Endothelial cell of umbilical vein (primary cell): ENCODE measurements around the gene ITIH5. TPM values are rescaled to one million over a fixed set of nuclear protein-coding genes. Genes with fewer than 3 reads are reported as not detected.

Source experiments
- BruUV-seq: library from RNA; stranded (reverse); fragments of 400-500 nt; replicated peaks from 2 replicates; lab custom pipeline; 2021; lab: Mats Ljungman, UMichigan
- CTCF ChIA-PET: fragments of 300-600, 350-600 bp; sonication (Branson Sonifier 250); formaldehyde crosslinking; loops from one replicate; lab custom pipeline; 2021; ENCODE audit warnings: antibody characterized with exemption, inconsistent platforms; lab: Charles Lee
- POLR2A ChIA-PET: fragments of 300-600, 350-600 bp; sonication (Branson Sonifier 250); formaldehyde crosslinking; loops from one replicate; lab custom pipeline; 2021; ENCODE audit warnings: antibody characterized with exemption, inconsistent platforms; lab: Charles Lee
- DNase-seq: peaks from one replicate; pipeline ENCODE4 v3.0.0-alpha.2; 2011; ENCODE audit warnings: low read depth, low spot score
- FAIRE-seq: peaks from 2 replicates; lab custom pipeline; 2011; peaks lifted over from hg19 to GRCh38; lab: Jason Lieb, UNC
- H2AFZ ChIP-seq: 2 replicates; pipeline ENCODE4 v1.6.0; 2012; ENCODE audit warnings: low read depth, low read length, control low read depth, inconsistent platforms
- H3K27ac ChIP-seq: 2 replicates; pipeline ENCODE4 v1.5.1; 2011; ENCODE audit warnings: low read depth, mild to moderate bottlenecking, control low read depth, low read length, moderate library complexity; ENCODE audit not compliant: insufficient read depth
- H3K27me3 ChIP-seq, 2 experiments: 2 replicates each; pipeline versions ENCODE4 v1.6.0 to v1.6.1; 2011; ENCODE audit warnings: low read length in 2 of 2, mixed read lengths in 1 of 2; ENCODE audit not compliant: control insufficient read depth in 2 of 2, insufficient read depth in 2 of 2
- H3K36me3 ChIP-seq, 2 experiments: 2 replicates in 1 of 2; 3 replicates in 1 of 2; pipeline ENCODE4 v1.5.1; 2011; ENCODE audit warnings: low read length in 2 of 2, mild to moderate bottlenecking in 1 of 2, moderate library complexity in 1 of 2; ENCODE audit not compliant: control insufficient read depth in 2 of 2, insufficient read depth in 2 of 2; ENCODE audit errors: extremely low read depth in 1 of 2
- H3K4me1 ChIP-seq: 3 replicates; pipeline ENCODE4 v1.5.1; 2011; ENCODE audit warnings: mild to moderate bottlenecking, low read length; ENCODE audit not compliant: control insufficient read depth, insufficient read depth; ENCODE audit errors: extremely low read depth
- H3K4me2 ChIP-seq: 2 replicates; pipeline ENCODE4 v1.6.1; 2011; ENCODE audit warnings: low read length, control low read depth, mixed read lengths; ENCODE audit not compliant: insufficient read depth
- H3K4me3 ChIP-seq, 3 experiments: fragments of 200-600 bp in 1 of 3; sonication (generic), shearing (Covaris generic) in 1 of 3; replicated peaks in 1 of 3; 2 replicates each; pipeline ENCODE4 v1.5.1; 2011 to 2016; ENCODE audit warnings: control low read depth in 3 of 3, low read length in 3 of 3, mild to moderate bottlenecking in 2 of 3, inconsistent platforms in 1 of 3, low read depth in 1 of 3, moderate library complexity in 1 of 3; ENCODE audit not compliant: insufficient read depth in 1 of 3
- H3K79me2 ChIP-seq: 2 replicates; pipeline ENCODE4 v1.6.0; 2012; ENCODE audit warnings: low read length, inconsistent platforms; ENCODE audit not compliant: control insufficient read depth, insufficient read depth
- H3K9ac ChIP-seq: replicated peaks from 2 replicates; pipeline ENCODE3; 2011; ENCODE audit warnings: low read length, control low read depth; ENCODE audit not compliant: insufficient read depth; ENCODE audit errors: extremely low read depth
- H3K9me1 ChIP-seq: replicated peaks from 3 replicates; pipeline ENCODE4 v1.6.0; 2011; ENCODE audit warnings: mild to moderate bottlenecking, low read length; ENCODE audit not compliant: control insufficient read depth, insufficient read depth; ENCODE audit errors: extremely low read depth
- H3K9me3 ChIP-seq: replicated peaks from 2 replicates; pipeline ENCODE4 v1.5.1; 2012; ENCODE audit warnings: low read length, inconsistent platforms; ENCODE audit not compliant: control insufficient read depth, insufficient read depth
- H4K20me1 ChIP-seq: replicated peaks from 2 replicates; pipeline ENCODE3; 2011; ENCODE audit warnings: mild to moderate bottlenecking, low read length; ENCODE audit not compliant: control insufficient read depth, insufficient read depth; ENCODE audit errors: extremely low read depth
- CTCF ChIP-seq, 2 donors: IDR thresholded peaks; 1 replicate in 1 of 2; 2 replicates in 1 of 2; pipeline ENCODE4 v1.5.1; 2011; ENCODE audit warnings: low read length in 2 of 2, mild to moderate bottlenecking in 2 of 2, moderate library complexity in 2 of 2, control low read depth in 1 of 2, inconsistent platforms in 1 of 2, low read depth in 1 of 2; ENCODE audit not compliant: insufficient read depth in 1 of 2; ENCODE audit errors: extremely low read depth in 1 of 2
- EZH2 ChIP-seq: IDR thresholded peaks from 2 replicates; pipeline ENCODE4 v1.6.1; 2012; ENCODE audit warnings: borderline replicate concordance, low read depth, mild to moderate bottlenecking, moderate library complexity, low read length, inconsistent platforms; ENCODE audit not compliant: severe bottlenecking
- FOS ChIP-seq: IDR thresholded peaks from 2 replicates; pipeline ENCODE4 v1.6.1; 2011; ENCODE audit warnings: mild to moderate bottlenecking, low read length, moderate library complexity, borderline replicate concordance; ENCODE audit not compliant: insufficient read depth
- GATA2 ChIP-seq: IDR thresholded peaks from 2 replicates; pipeline ENCODE4 v1.7.0; 2011; ENCODE audit warnings: low read depth, mild to moderate bottlenecking, moderate library complexity, mixed read lengths, low read length; ENCODE audit not compliant: insufficient read length, insufficient read depth
- JUN ChIP-seq: IDR thresholded peaks from 2 replicates; pipeline ENCODE4 v1.6.1; 2011; ENCODE audit warnings: borderline replicate concordance, low read depth; ENCODE audit not compliant: insufficient read length, insufficient read depth
- MYC ChIP-seq: IDR thresholded peaks from one replicate; pipeline ENCODE4 v1.6.1; 2011; ENCODE audit warnings: mild to moderate bottlenecking, low read depth, low read length
- POLR2A ChIP-seq: IDR thresholded peaks from 2 replicates; pipeline ENCODE4 v1.6.1; 2012; ENCODE audit warnings: low read depth, mild to moderate bottlenecking, control low read depth, low read length
- POLR2AphosphoS5 ChIP-seq: IDR thresholded peaks from 2 replicates; pipeline ENCODE4 v1.6.1; 2012; ENCODE audit warnings: low read depth, mild to moderate bottlenecking, control low read depth, low read length, moderate library complexity; ENCODE audit not compliant: insufficient read depth
- dilution Hi-C: fragments of 300-500 bp; cut with MboI; formaldehyde crosslinking; loops from one replicate; pipeline ENCODE4 v1.15.0; 2019; ENCODE audit warnings: low sequenced_read_pairs; ENCODE audit not compliant: extremely low pct_ligation_motif_present
- intact Hi-C: fragments of 100-400 bp; cut with micrococcal nuclease; formaldehyde crosslinking; loops from one replicate; pipeline ENCODE4 v1.10.0; 2022
- polyA plus RNA-seq, 4 experiments: library from polyadenylated mRNA; depleted of rRNA in 3 of 4; stranded (reverse) in 3 of 4; unstranded in 1 of 4; fragments of >200 nt; gene quantifications; 2 replicates each; pipeline versions ENCODE4 v1.2.1 to v1.2.3, GENCODE V29; 2011 to 2012; ENCODE audit warnings: missing spikeins in 1 of 4
- total RNA-seq: library from RNA; stranded (reverse); gene quantifications from 2 replicates; pipeline ENCODE4 v1.2.3, GENCODE V29; 2021
- TF ChIP-seq, protein P1 (sequence below): IDR thresholded peaks from 2 replicates; pipeline ENCODE4 v1.6.1; 2011; ENCODE audit not compliant: insufficient read depth, insufficient read length

ITIH5 gene
- total and polyA plus RNA-seq, 2 donors (not counting 3 experiments of a cell fraction or from before 2014, with no cell fraction given), result not detected

GRCh38 chr10:7512487-7512886 lies 154.3 kb downstream of the ITIH5 start:
- no peaks in the 10 kb centered on the region for H3K9me3 ChIP-seq
- FAIRE-seq (no peak), DNase-seq (no peak)
- no peaks in the 10 kb centered on the region for H3K36me3 ChIP-seq
- ChIA-PET CTCF (no interaction called here), POLR2A (no interaction called here)
- no peak overlapping the region for H3K4me3 ChIP-seq
- no peak overlapping the region for H3K27ac ChIP-seq
- no peaks in the 10 kb centered on the region for H4K20me1 ChIP-seq
- H3K9ac ChIP-seq, result no peak overlapping the region
- H3K9me1 ChIP-seq, result no peaks in the 10 kb centered on the region
- no peaks in the 10 kb centered on the region for H3K27me3 ChIP-seq
- H2AFZ ChIP-seq, result no peak overlapping the region
- H3K79me2 ChIP-seq, result no peaks in the 10 kb centered on the region
- BruUV-seq, result no TSS peak
- no peak for TF ChIP-seq GATA2
- no peak for TF ChIP-seq CTCF (IDR thresholded peaks at IDR 0.05; ENCODE audit: extremely low read depth in 1 of 2, insufficient read depth in 1 of 2, low read depth in 1 of 2, low read length in 2 of 2)
- no peak for TF ChIP-seq FOS
- no peak for TF ChIP-seq POLR2A
- TF ChIP-seq POLR2AphosphoS5, result no peak
- TF ChIP-seq, protein P1, sequence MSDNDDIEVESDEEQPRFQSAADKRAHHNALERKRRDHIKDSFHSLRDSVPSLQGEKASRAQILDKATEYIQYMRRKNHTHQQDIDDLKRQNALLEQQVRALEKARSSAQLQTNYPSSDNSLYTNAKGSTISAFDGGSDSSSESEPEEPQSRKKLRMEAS, result no peak
- TF ChIP-seq MYC, result no peak
- TF ChIP-seq JUN, result no peak
- no peak for TF ChIP-seq EZH2
- H3K4me2 ChIP-seq, result no peak overlapping the region
- dilution Hi-C loops, result no loop called here
- intact Hi-C loops, result no loop called here
- H3K4me1 ChIP-seq, result no peaks in the 10 kb centered on the region
